Activated T-cell treated with anti-CD3 and anti-CD28 coated beads, Interleukin-2, amount 50 U/mL, for 24 hours (primary cell): ENCODE measurements around the gene PRDX5.

Source experiments
- DNase-seq: peaks from one replicate; pipeline ENCODE4 v3.0.0-alpha.2; 2020
- H3K27ac Mint-ChIP-seq: 2 replicates; pipeline ENCODE4 v1.8.0; 2020; ENCODE audit warnings: mild to moderate bottlenecking, mixed read lengths
- H3K27me3 Mint-ChIP-seq: 2 replicates; pipeline ENCODE4 v1.8.0; 2020; ENCODE audit warnings: mixed read lengths
- H3K36me3 Mint-ChIP-seq: 2 replicates; pipeline ENCODE4 v1.8.0; 2020; ENCODE audit warnings: low read depth, mixed read lengths
- H3K4me1 Mint-ChIP-seq: 2 replicates; pipeline ENCODE4 v1.8.0; 2020; ENCODE audit warnings: low read depth, mixed read lengths
- H3K4me3 Mint-ChIP-seq: 2 replicates; pipeline ENCODE4 v1.8.0; 2020; ENCODE audit warnings: mild to moderate bottlenecking, moderate library complexity, mixed read lengths
- H3K9me3 Mint-ChIP-seq: 2 replicates; pipeline ENCODE4 v1.8.0; 2020; ENCODE audit warnings: mixed read lengths

The PRDX5 gene

DNA sequence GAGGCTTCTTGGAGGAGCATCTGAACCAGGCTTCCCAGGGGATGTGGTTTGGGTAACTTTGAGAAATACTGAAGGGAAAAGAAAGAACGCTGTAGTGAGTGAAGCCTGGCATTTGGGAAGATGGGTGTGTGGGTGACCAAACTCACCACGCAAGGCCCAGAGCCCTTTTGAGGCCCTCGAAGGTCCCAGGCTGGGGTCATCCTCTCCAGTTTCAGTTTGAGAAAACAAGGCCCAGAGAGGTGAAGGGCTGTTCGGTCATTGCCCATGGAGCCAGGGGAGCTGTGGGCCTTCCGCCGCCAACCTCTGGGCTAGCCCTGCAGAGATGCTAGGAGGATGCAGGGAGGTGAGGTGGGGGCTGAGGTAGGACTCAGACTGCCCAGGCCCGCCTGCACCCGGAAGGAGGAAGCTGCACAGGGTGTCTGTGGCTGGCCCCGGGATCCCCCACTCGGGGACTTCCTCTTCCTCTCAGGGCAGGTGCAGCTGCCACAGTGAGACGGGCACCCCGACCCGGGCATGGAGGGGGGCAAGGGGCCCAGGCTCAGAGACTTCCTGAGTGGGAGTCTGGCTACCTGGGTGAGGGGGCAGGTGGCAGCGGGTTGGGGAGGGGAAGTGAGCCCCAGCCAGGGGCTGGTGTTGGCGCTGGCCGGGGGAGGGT lies 22.0 kb downstream of the PRDX5 start, which contains the start of gene CCDC88B:
TSS of gene CCDC88B (plus strand) at position 451 of the 655 bp plus-strand sequence. CDS start at position 514, 63 bp downstream.
- Mint-ChIP-seq H3K27ac (peak within 1 kb of the TSS; percentile 89), H3K27me3 (no peaks in the 10 kb centered on the region), H3K9me3 (no peaks in the 10 kb centered on the region), H3K36me3 (peaks cover 64% of the 10 kb centered on the region), H3K4me3 (peak within 1 kb of the TSS; percentile 91), H3K4me1 (peaks cover 53% of the 10 kb centered on the region)
- DNase-seq, result peak; percentile 86

DNA sequence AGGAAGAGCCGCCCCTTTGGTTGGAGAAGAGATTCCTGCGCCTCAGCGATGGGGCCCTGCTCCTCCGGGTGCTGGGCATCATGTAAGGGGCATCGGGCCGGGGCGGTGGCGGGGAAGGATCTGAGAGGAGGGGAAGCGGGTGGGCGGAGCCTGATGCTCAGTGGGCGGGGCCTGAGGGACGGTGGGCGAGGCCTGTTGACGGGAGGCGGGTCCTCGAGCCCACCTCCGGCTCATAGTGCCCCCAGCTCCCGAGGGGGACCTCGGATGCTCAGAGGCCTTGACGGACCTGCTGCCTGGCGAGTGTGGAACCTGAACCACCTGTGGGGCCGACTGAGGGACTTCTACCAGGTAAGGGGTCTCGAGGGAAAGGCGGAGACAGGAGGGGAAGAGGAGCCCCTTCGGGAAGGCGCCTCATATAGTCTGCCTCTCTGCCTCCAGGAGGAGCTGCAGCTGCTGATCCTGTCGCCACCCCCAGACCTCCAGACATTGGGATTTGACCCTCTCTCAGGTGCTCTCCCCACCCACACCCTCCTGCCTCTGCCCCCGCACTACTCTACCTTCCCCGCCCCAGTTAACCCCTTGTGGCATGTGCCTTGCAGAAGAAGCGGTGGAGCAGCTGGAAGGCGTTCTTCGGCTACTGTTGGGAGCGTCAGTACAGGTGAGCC lies 22.9 kb downstream of the PRDX5 start:
- peak; percentile 89 for DNase-seq
- H3K4me1 Mint-ChIP-seq, result peaks cover 46% of the 10 kb centered on the region

DNA sequence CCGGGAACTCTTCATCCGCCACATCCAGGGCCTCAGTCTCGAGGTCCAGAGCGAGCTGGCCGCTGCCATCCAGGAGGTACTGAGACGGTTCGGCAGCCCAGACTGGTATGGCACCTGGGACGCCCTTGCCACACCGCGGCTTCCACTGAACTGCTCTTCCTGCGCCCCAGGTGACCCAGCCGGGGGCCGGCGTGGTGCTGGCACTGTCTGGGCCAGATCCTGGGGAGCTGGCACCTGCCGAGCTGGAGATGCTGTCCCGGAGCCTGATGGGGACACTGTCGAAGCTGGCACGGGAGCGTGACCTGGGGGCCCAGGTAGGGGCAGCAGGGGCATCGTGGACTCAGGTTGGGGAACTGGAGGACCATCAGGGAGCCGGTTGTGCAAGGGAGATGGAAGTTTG lies 23.5 kb downstream of the PRDX5 start:
- H3K27ac Mint-ChIP-seq, result peak overlapping the region; percentile 89
- no peak for DNase-seq
- H3K4me1 Mint-ChIP-seq, result peaks cover 46% of the 10 kb centered on the region

More for the DNA sequence above, 22.9 kb downstream of the PRDX5 start:
- H3K36me3 Mint-ChIP-seq, result peaks cover 71% of the 10 kb centered on the region
- H3K27ac Mint-ChIP-seq, result peak overlapping the region; percentile 89
- no peaks in the 10 kb centered on the region for H3K9me3 Mint-ChIP-seq
- H3K27me3 Mint-ChIP-seq, result no peaks in the 10 kb centered on the region
- peak overlapping the region; percentile 91 for H3K4me3 Mint-ChIP-seq

DNA sequence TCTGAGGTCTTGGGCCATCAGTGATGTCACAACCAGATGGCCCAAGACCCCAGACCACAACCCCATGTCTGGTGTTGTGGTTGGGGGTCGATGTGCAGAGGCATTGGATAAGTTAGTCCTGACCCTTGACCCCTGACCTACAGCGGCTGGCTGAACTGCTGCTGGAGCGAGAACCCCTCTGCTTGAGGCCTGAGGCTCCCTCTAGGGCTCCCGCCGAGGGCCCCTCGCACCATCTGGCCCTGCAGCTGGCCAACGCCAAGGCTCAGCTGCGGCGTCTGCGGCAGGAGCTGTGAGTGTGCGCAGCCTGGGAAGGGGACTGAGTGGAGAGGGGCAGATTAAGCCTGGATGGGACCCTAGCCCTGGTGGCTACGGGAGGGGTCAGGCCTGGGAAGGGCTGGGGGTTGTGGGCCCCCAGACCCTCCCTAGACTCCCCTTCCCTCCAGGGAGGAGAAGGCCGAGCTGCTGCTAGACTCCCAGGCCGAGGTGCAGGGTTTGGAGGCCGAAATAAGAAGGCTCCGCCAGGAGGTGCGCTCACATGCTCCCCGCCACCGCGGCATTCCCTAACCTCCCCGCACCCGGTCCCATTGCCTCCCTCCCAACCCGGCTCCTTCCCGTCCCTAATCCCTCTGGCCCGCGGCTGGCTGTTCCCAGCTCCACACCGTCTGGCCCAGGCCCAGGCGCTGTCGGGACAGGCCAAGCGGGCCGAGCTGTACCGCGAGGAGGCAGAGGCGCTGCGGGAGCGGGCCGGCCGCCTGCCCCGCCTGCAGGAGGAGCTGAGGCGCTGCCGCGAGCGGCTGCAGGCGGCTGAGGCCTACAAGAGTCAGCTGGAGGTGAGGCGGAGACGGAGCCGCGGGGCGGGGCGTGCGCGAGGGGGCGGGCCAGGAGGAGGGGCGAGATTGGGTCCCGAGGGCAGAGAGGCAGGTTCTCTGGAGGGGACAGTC lies 24.2 kb downstream of the PRDX5 start:
- H3K27me3 Mint-ChIP-seq, result no peaks in the 10 kb centered on the region
- peak; percentile 96 for DNase-seq
- no peak overlapping the region for H3K27ac Mint-ChIP-seq
- peak overlapping the region; percentile 91 for H3K4me3 Mint-ChIP-seq
- H3K36me3 Mint-ChIP-seq, result peaks cover 81% of the 10 kb centered on the region
- H3K4me1 Mint-ChIP-seq, result peaks cover 46% of the 10 kb centered on the region
- no peaks in the 10 kb centered on the region for H3K9me3 Mint-ChIP-seq

More for the DNA sequence above, 23.5 kb downstream of the PRDX5 start:
- H3K9me3 Mint-ChIP-seq, result no peaks in the 10 kb centered on the region
- H3K4me3 Mint-ChIP-seq, result peak overlapping the region; percentile 91
- no peaks in the 10 kb centered on the region for H3K27me3 Mint-ChIP-seq
- H3K36me3 Mint-ChIP-seq, result peaks cover 76% of the 10 kb centered on the region

DNA sequence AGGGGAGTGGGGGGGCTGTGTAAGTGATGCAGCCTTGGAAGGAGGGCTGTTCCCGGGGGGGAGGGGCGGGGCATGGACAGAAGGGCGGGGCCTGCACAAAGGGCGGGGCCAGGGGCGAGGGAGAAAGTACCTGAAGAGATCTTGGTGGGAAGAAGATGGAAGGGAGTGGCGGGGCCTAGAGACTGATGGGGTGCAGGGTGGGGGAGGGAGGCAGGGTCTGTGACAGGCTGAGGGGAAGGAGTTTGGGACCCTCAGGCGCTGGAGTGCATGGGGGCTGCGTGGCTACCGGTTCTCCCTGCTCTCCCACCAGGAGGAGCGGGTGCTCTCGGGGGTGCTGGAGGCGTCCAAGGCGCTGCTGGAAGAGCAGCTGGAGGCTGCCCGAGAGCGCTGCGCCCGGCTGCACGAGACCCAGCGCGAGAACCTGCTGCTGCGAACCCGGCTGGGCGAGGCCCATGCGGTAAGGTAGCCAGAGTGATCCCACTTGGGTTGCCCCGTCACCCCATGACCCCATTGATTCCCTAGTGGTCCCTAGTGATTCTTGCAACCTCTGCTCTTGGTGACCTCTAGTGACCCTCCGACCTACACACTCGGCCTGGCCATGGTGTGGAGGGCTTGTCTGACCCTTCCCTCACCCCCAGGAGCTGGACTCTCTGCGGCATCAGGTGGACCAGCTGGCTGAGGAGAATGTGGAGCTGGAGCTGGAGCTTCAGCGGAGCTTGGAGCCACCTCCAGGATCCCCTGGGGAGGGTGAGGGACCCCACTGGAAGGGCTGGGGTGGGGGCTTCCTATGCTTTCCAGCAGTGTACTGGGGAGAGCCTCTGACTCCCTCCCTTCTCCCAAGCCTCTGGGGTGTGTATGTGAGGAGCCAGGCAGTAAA lies 25.2 kb downstream of the PRDX5 start:
- Mint-ChIP-seq H3K27ac (no peak overlapping the region), H3K4me3 (no peak overlapping the region), H3K4me1 (peaks cover 41% of the 10 kb centered on the region), H3K27me3 (no peaks in the 10 kb centered on the region), H3K9me3 (no peaks in the 10 kb centered on the region), H3K36me3 (peaks cover 78% of the 10 kb centered on the region)
- DNase-seq, result no peak

DNA sequence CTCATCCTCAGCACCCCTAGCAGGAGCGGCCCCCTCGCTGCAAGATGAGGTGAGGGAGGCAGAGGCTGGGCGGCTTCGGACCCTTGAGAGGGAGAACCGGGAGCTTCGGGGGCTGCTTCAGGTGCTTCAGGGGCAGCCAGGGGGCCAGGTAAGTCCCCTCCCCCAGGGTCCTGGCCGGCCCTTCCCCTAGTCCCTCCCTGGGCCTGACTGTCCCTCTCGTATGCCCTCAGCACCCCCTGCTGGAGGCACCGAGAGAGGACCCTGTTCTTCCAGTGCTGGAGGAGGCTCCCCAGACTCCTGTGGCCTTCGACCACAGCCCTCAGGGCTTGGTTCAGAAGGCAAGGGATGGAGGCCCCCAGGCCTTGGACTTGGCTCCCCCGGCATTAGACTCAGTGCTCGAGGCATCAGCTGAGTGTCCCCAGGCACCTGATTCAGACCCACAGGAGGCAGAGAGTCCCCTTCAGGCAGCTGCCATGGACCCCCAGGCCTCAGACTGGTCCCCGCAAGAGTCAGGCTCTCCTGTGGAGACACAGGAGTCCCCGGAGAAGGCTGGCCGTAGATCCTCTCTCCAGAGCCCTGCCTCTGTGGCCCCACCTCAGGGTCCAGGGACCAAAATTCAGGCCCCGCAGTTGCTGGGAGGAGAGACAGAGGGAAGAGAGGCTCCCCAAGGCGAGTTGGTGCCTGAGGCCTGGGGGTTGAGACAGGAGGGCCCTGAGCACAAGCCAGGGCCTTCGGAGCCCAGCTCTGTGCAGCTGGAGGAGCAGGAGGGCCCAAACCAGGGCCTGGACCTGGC lies 26.0 kb downstream of the PRDX5 start:
- H3K36me3 Mint-ChIP-seq, result peaks cover 76% of the 10 kb centered on the region

DNA sequence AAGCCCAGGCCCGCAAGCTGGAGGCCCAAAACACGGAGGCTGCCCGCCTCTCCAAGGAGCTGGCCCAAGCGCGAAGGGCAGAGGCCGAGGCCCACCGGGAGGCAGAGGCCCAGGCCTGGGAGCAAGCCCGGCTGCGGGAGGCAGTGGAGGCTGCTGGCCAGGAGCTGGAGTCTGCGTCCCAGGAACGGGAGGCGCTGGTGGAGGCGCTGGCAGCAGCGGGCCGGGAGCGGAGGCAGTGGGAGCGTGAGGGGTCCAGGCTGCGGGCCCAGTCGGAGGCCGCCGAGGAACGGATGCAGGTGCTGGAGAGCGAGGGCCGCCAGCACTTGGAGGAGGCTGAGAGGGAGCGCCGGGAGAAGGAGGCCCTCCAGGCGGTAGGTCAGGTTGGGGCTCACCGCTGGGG lies 26.9 kb downstream of the PRDX5 start:
- Mint-ChIP-seq H3K4me1 (peaks cover 28% of the 10 kb centered on the region), H3K27ac (no peak overlapping the region), H3K4me3 (no peak overlapping the region), H3K36me3 (peaks cover 74% of the 10 kb centered on the region), H3K9me3 (no peaks in the 10 kb centered on the region), H3K27me3 (no peaks in the 10 kb centered on the region)
- DNase-seq, result no peak

More for the DNA sequence above, 26.0 kb downstream of the PRDX5 start:
- Mint-ChIP-seq H3K4me3 (no peak overlapping the region), H3K27me3 (no peaks in the 10 kb centered on the region), H3K9me3 (no peaks in the 10 kb centered on the region), H3K27ac (no peak overlapping the region), H3K4me1 (peaks cover 37% of the 10 kb centered on the region)
- DNase-seq, result no peak

DNA sequence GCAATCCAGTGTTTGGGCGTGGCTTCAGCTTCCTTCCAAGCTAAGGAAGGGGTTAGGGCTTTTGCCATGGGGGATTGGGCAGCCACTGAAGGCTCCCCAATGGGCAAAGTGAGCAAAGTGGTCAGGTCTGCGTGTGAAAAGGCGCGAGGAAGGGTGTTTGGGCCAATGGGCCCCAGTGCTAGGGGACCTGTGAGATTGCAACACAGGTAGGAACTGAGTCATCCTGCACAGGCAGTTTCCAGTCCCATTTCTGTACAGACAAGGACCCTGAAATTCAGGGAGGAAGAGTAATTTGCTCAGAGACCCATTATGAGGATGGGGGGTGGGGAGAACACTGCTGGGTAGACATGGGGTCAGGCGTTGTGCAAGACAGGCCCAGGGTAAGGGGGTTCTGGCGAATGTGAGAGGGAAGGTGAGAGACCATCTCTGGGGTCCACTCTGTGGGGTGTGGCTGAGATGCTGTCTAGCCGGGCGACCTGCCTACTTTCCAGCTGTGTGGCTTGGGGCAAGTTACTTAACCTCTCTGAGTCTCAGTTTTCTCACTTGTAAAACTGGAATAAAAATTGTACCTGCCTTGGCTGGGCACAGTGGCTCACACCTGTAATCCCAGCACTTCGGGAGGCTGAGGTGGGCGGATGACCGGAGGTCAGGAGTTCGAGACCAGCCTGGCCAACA lies 29.4 kb downstream of the PRDX5 start:
- H3K4me3 Mint-ChIP-seq, result no peak overlapping the region
- H3K27me3 Mint-ChIP-seq, result no peaks in the 10 kb centered on the region
- peaks cover 8% of the 10 kb centered on the region for H3K4me1 Mint-ChIP-seq
- peaks cover 67% of the 10 kb centered on the region for H3K36me3 Mint-ChIP-seq
- H3K9me3 Mint-ChIP-seq, result no peaks in the 10 kb centered on the region
- peak overlapping the region; percentile 68 for H3K27ac Mint-ChIP-seq
- DNase-seq, result no peak

DNA sequence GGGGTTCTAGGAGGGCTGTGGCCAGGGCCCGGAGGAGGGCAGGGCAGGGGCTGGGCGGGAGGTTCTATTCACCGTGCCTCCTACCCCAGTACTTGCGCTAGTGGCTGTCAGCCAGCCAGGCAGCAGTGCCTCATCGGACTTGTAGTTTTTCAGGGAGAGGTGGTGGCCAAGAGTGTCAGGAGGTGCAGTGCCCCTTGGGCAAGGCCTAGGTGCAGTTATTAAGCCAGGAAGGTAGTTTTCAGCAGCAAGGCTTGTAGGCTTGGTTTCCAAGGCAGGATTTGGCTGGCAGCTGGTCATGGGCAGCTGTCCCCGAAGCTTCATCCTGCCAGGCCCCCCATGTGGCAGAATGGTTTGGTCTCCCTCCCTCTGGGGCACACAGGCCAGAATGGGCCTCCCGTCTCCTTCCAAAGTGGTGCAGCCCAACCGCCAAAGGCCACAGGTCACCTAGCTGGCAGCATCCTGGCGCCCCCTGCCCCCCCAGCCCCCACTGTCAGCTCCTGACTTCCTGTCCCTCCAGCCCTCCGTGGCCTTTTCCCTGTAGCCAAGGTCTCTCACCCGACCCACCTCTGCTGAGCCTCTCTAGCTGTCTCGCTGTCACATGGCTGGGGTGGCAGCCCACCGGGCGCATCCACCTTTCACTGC lies 30.6 kb downstream of the PRDX5 start:
- Mint-ChIP-seq H3K4me3 (no peak overlapping the region), H3K9me3 (no peaks in the 10 kb centered on the region), H3K36me3 (peaks cover 68% of the 10 kb centered on the region), H3K27me3 (no peaks in the 10 kb centered on the region), H3K27ac (peak overlapping the region; percentile 29), H3K4me1 (peaks cover 5% of the 10 kb centered on the region)
- no peak for DNase-seq

DNA sequence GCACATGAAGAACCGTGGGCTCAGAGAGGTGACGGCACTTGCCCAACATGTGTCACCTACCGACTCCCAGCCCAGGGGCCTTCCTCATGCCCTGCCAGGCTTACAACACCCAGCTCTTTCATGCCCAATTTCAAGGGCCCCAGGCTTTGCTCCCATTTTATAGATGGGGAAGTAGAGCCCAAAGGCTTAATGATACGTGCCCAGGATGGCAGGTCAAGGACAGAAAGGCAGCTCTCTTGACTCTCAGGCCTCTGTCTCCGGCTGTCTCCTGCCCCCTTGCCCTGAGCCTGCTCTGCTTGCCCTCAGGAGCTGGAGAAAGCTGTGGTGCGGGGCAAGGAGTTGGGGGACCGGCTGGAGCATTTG lies 31.1 kb downstream of the PRDX5 start:
- no peak for DNase-seq
- Mint-ChIP-seq H3K27me3 (no peaks in the 10 kb centered on the region), H3K4me1 (peaks cover 5% of the 10 kb centered on the region), H3K4me3 (no peak overlapping the region), H3K36me3 (peaks cover 68% of the 10 kb centered on the region), H3K9me3 (no peaks in the 10 kb centered on the region), H3K27ac (peak overlapping the region; percentile 29)

DNA sequence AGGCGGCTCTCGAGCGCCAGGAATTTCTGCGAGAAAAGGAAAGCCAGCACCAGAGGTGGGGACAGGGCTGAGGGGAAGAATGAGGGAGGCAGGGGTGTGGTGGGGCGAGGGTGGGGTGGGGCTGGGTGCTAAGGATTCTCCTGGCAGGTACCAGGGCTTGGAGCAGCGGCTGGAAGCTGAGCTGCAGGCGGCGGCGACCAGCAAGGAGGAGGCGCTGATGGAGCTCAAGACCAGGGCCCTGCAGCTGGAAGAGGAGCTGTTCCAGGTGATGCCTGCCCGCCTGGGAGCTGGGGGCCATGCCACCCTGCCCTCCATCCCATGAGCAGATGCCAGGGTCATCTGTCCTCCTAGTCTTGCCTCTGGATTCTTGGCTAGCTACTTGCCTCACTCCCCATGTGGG lies 31.5 kb downstream of the PRDX5 start:
- H3K36me3 Mint-ChIP-seq, result peaks cover 64% of the 10 kb centered on the region
- DNase-seq, result no peak
- no peaks in the 10 kb centered on the region for H3K9me3 Mint-ChIP-seq
- no peak overlapping the region for H3K27ac Mint-ChIP-seq
- H3K4me1 Mint-ChIP-seq, result peaks cover 5% of the 10 kb centered on the region
- H3K4me3 Mint-ChIP-seq, result no peak overlapping the region
- H3K27me3 Mint-ChIP-seq, result no peaks in the 10 kb centered on the region

DNA sequence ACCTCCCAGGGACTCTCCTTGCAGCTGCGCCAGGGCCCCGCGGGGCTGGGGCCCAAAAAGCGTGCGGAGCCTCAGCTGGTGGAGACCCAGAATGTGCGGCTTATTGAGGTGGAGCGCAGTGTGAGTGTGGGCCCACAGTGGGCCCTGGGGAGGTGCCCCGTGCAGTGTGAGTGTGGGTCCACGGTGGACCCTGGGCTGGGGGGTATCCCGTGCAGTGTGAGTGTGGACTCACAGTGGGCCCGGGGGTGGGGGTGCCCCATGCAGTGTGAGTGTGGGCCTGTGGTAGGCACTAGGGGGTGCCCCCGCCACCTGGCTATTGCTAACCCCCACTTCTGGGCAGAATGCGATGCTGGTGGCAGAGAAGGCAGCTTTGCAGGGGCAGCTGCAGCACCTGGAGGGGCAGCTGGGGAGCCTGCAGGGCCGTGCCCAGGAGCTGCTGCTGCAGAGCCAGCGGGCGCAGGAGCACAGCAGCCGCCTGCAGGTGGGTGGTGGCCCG lies 33.3 kb downstream of the PRDX5 start:
- Mint-ChIP-seq H3K4me1 (peaks cover 5% of the 10 kb centered on the region), H3K9me3 (no peaks in the 10 kb centered on the region), H3K27ac (no peak overlapping the region), H3K4me3 (no peak overlapping the region), H3K27me3 (no peaks in the 10 kb centered on the region), H3K36me3 (peaks cover 55% of the 10 kb centered on the region)
- no peak for DNase-seq
